HEK293 (cell line): Measurements from ENCODE around the gene PRMT1.

Experiments used
- CTCF ChIA-PET: fragments of 350-600 bp; formaldehyde crosslinking; extraction: SDS; loops from one replicate; lab custom pipeline; 2021; ENCODE audit warnings: antibody characterized with exemption; lab: Yijun Ruan, JAX
- POLR2A ChIA-PET: fragments of 300-600 bp; formaldehyde crosslinking; extraction: SDS; loops from one replicate; lab custom pipeline; 2020; ENCODE audit warnings: antibody characterized with exemption, inconsistent platforms; lab: Yijun Ruan, JAX
- H3K27ac ChIP-seq: fragments of 200-500 bp; sonication (Bioruptor generic); 2 replicates; pipeline ENCODE4 v1.5.1; 2014; ENCODE audit warnings: low read depth, low read length, control low read depth, inconsistent platforms; ENCODE audit errors: extremely low read depth
- H3K36me3 ChIP-seq, 2 experiments: fragments of 200-500 bp in 1 of 2; sonication (Bioruptor generic) in 1 of 2; 1 replicate in 1 of 2; 2 replicates in 1 of 2; pipeline ENCODE4 v1.5.1; 2014 to 2017; ENCODE audit warnings: inconsistent platforms in 2 of 2, low read length in 2 of 2; ENCODE audit not compliant: control insufficient read depth in 2 of 2, insufficient read depth in 1 of 2
- H3K4me1 ChIP-seq: fragments of 200-500 bp; sonication (Bioruptor generic); 2 replicates; pipeline ENCODE4 v1.5.1; 2014; ENCODE audit warnings: mild to moderate bottlenecking, low read length, inconsistent platforms; ENCODE audit not compliant: control insufficient read depth, insufficient read depth
- H3K4me3 ChIP-seq: 2 replicates; pipeline ENCODE4 v1.5.1; 2011; ENCODE audit warnings: low read depth, mild to moderate bottlenecking, control low read depth, low read length, moderate library complexity
- H3K9me3 ChIP-seq: fragments of 200-500 bp; sonication (Bioruptor generic); 2 replicates; pipeline ENCODE4 v1.5.1; 2014; ENCODE audit warnings: low read depth, low read length, inconsistent platforms; ENCODE audit not compliant: control insufficient read depth, insufficient read depth
- CTCF ChIP-seq: fragments of 450-650 bp; formaldehyde crosslinking; IDR thresholded peaks from 2 replicates; pipeline ENCODE4 v1.5.1; 2016; ENCODE audit warnings: missing biosample characterization, missing genetic modification characterization
- GLI2 ChIP-seq: fragments of 450-650 bp; formaldehyde crosslinking; IDR thresholded peaks from 2 replicates; pipeline ENCODE4; 2017; ENCODE audit warnings: missing biosample characterization, missing genetic modification characterization, low read depth, borderline replicate concordance
- GLIS1 ChIP-seq: fragments of 450-650 bp; formaldehyde crosslinking; IDR thresholded peaks from 2 replicates; pipeline ENCODE4 v1.5.1; 2016; ENCODE audit warnings: missing biosample characterization, missing genetic modification characterization
- HOXD13 ChIP-seq: sonication (generic); formaldehyde crosslinking; IDR thresholded peaks from 2 replicates; pipeline ENCODE4 v1.8.0; 2022; ENCODE audit warnings: missing genetic modification reagents, borderline replicate concordance
- PATZ1 ChIP-seq: fragments of 450-650 bp; formaldehyde crosslinking; IDR thresholded peaks from 2 replicates; pipeline ENCODE4 v1.5.1; 2016; ENCODE audit warnings: missing biosample characterization, missing genetic modification characterization
- ZBTB10 ChIP-seq: fragments of 450-650 bp; formaldehyde crosslinking; IDR thresholded peaks from 2 replicates; pipeline ENCODE4 v1.5.1; 2016; ENCODE audit warnings: missing biosample characterization, missing genetic modification characterization
- ZBTB17 ChIP-seq: fragments of 450-650 bp; formaldehyde crosslinking; IDR thresholded peaks from 2 replicates; pipeline ENCODE4 v1.5.1; 2016; ENCODE audit warnings: missing biosample characterization, missing genetic modification characterization
- ZFP3 ChIP-seq: fragments of 450-650 bp; formaldehyde crosslinking; IDR thresholded peaks from 2 replicates; pipeline ENCODE4 v1.5.1; 2016; ENCODE audit warnings: low read depth, missing biosample characterization, missing genetic modification characterization
- ZFP69B ChIP-seq: fragments of 450-650 bp; formaldehyde crosslinking; IDR thresholded peaks from 2 replicates; pipeline ENCODE4 v1.5.1; 2016; ENCODE audit warnings: missing biosample characterization, missing genetic modification characterization
- ZIC2 ChIP-seq: fragments of 450-650 bp; formaldehyde crosslinking; IDR thresholded peaks from 2 replicates; pipeline ENCODE4 v1.5.1; 2016; ENCODE audit warnings: missing biosample characterization, missing genetic modification characterization
- ZNF140 ChIP-seq: fragments of 450-650 bp; formaldehyde crosslinking; IDR thresholded peaks from 2 replicates; pipeline ENCODE4 v1.5.1; 2016; ENCODE audit warnings: missing biosample characterization, missing genetic modification characterization
- ZNF148 ChIP-seq: fragments of 450-650 bp; formaldehyde crosslinking; IDR thresholded peaks from 2 replicates; pipeline ENCODE4 v1.5.0; 2017; ENCODE audit warnings: missing biosample characterization, missing genetic modification characterization, borderline replicate concordance
- ZNF248 ChIP-seq: fragments of 450-650 bp; formaldehyde crosslinking; IDR thresholded peaks from 2 replicates; pipeline ENCODE4 v1.5.1; 2017; ENCODE audit warnings: missing biosample characterization, missing genetic modification characterization
- ZNF335 ChIP-seq: fragments of 450-650 bp; formaldehyde crosslinking; conservative IDR thresholded peaks from 2 replicates; pipeline ENCODE4 v1.5.1; 2016; ENCODE audit warnings: missing biosample characterization, missing genetic modification characterization
- ZNF341 ChIP-seq: fragments of 450-650 bp; formaldehyde crosslinking; IDR thresholded peaks from 2 replicates; pipeline ENCODE4; 2016; ENCODE audit warnings: low read depth, missing biosample characterization, missing genetic modification characterization
- ZNF449 ChIP-seq: fragments of 450-650 bp; formaldehyde crosslinking; IDR thresholded peaks from 2 replicates; pipeline ENCODE4 v1.5.1; 2017; ENCODE audit warnings: missing biosample characterization, mild to moderate bottlenecking, missing genetic modification characterization, moderate library complexity
- ZNF488 ChIP-seq: fragments of 450-650 bp; formaldehyde crosslinking; IDR thresholded peaks from 2 replicates; pipeline ENCODE4 v1.5.1; 2016; ENCODE audit warnings: missing biosample characterization, missing genetic modification characterization
- ZNF501 ChIP-seq: fragments of 450-650 bp; formaldehyde crosslinking; IDR thresholded peaks from 2 replicates; pipeline ENCODE4 v1.5.1; 2016; ENCODE audit warnings: missing biosample characterization, missing genetic modification characterization
- ZNF654 ChIP-seq: fragments of 450-650 bp; formaldehyde crosslinking; IDR thresholded peaks from 2 replicates; pipeline ENCODE4 v1.5.1; 2016; ENCODE audit warnings: low read depth, missing biosample characterization, missing genetic modification characterization
- ZNF660 ChIP-seq: fragments of 450-650 bp; IDR thresholded peaks from 2 replicates; pipeline ENCODE4 v1.5.1; 2018; ENCODE audit warnings: missing biosample characterization, mild to moderate bottlenecking, missing genetic modification characterization
- ZNF692 ChIP-seq: fragments of 450-650 bp; formaldehyde crosslinking; IDR thresholded peaks from 2 replicates; pipeline ENCODE4 v1.5.1; 2016; ENCODE audit warnings: missing biosample characterization, missing genetic modification characterization
- ZXDB ChIP-seq: fragments of 450-650 bp; formaldehyde crosslinking; IDR thresholded peaks from 2 replicates; pipeline ENCODE4 v1.5.1; 2016; ENCODE audit warnings: missing biosample characterization, missing genetic modification characterization

PRMT1 gene

GRCh38 chr19:49680421-49681351 lies 3.6 kb downstream of the PRMT1 start:
- CTCF ChIA-PET, result interaction anchor here (0.6 to 2.0 kb wide), 45 partner anchors 8 to 441 kb away, joined by 3 to 10 read pairs (median 3); partner anchors contain the start of genes AP2A1, CPT1C, NOSIP and RRAS
- Histone ChIP-seq H3K4me1 (peaks cover 17% of the 10 kb centered on the region), H3K4me3 (no peak overlapping the region)
- TF ChIP-seq ZFP3 (tag by site-specific recombination) (no peak), ZNF692 (tag by site-specific recombination) (peak; percentile 98), CTCF (tag by site-specific recombination) (peak; percentile 96), ZNF148 (tag by site-specific recombination) (no peak), ZNF335 (tag by site-specific recombination) (peak; percentile 72), ZIC2 (tag by site-specific recombination) (peak; percentile 45), PATZ1 (tag by site-specific recombination) (peak; percentile 79), ZNF654 (tag by site-specific recombination) (peak; percentile 68), ZNF140 (tag by site-specific recombination) (no peak), ZXDB (peak; percentile 83), ZNF248 (tag by site-specific recombination) (no peak), ZFP69B (tag by site-specific recombination) (peak; percentile 97), ZNF501 (tag by site-specific recombination) (no peak), HOXD13 (CRISPR knock-in tag) (no peak), GLIS1 (tag by site-specific recombination) (peak; percentile 95), GLI2 (no peak), ZNF660 (peak; percentile 64), ZNF449 (tag by site-specific recombination) (peak; percentile 58), ZBTB10 (peak; percentile 83), ZNF488 (tag by site-specific recombination) (no peak), ZBTB17 (tag by site-specific recombination) (0 out of 2 replicates have a peak, but pooled peaks have one; percentile 16), ZNF341 (tag by site-specific recombination) (no peak)
- TF ChIP-seq, all 188 proteins: peak for 13
- Histone ChIP-seq H3K27ac (peak overlapping the region; percentile 52; the same call in 1 of the 2 replicates), H3K36me3 (peaks cover 43 to 47% of the 10 kb centered on the region in 2 experiments), H3K9me3 (no peaks in the 10 kb centered on the region)
- POLR2A ChIA-PET, result interaction anchor here (0.5 to 1.5 kb wide), 8 partner anchors 40 to 659 kb away, joined by 3 to 6 read pairs (median 4); partner anchors contain the start of gene RRAS
